A549 (cell line): ENCODE measurements around the gene SIRPA.

Experiments
- BHLHE40 ChIP-seq: IDR thresholded peaks from 2 replicates; pipeline ENCODE4 v1.6.1; 2012; ENCODE audit warnings: low read depth, low read length, inconsistent platforms
- CTCF ChIP-seq: fragments of >200 bp; sonication (Bioruptor Twin); formaldehyde crosslinking; IDR thresholded peaks from 3 replicates; pipeline ENCODE4 v1.5.1; 2016
- E2F6 ChIP-seq: IDR thresholded peaks from 2 replicates; pipeline ENCODE4 v1.6.1; 2012; ENCODE audit warnings: low read depth, borderline replicate concordance
- REST ChIP-seq: fragments of 200-600 bp; sonication (generic); IDR thresholded peaks from 2 replicates; pipeline ENCODE4 v1.6.1; 2016; ENCODE audit warnings: antibody characterized with exemption, mild to moderate bottlenecking, moderate library complexity
- RFX5 ChIP-seq: fragments of 450-650 bp; IDR thresholded peaks from 2 replicates; pipeline ENCODE4 v1.7.1; 2014; ENCODE audit warnings: antibody characterized with exemption, mild to moderate bottlenecking, moderate library complexity
- SREBF2 ChIP-seq: fragments of 450-650 bp; IDR thresholded peaks from 2 replicates; pipeline ENCODE4 v1.6.1; 2014; ENCODE audit warnings: mild to moderate bottlenecking, moderate library complexity
- ZFP36 ChIP-seq: fragments of 450-650 bp; IDR thresholded peaks from 2 replicates; pipeline ENCODE4 v1.6.1; 2014; ENCODE audit warnings: borderline replicate concordance; ENCODE audit not compliant: partially characterized antibody

- TF ChIP-seq CTCF (no peak), SREBF2 (no peak), ZFP36 (no peak), E2F6 (no peak), BHLHE40 (no peak), REST (no peak), RFX5 (no peak)
Observed at GRCh38 chr20:1920826-1921225, 25.6 kb downstream of the SIRPA start.
